B cell (primary cell): ENCODE measurements around the gene TSFM. TPM values are rescaled to one million over a fixed set of nuclear protein-coding genes. Genes with fewer than 3 reads are reported as not detected.

Experiments
- ATAC-seq: fragments of 200-7000 bp; cut with Tn5 transposase; one replicate; pipeline ENCODE4 v1.10.0; 2021; ENCODE audit warnings: low read depth, mild to moderate bottlenecking, moderate number of reproducible peaks, moderate library complexity
- CTCF ChIA-PET: fragments of 350-600 bp; sonication (Branson Sonifier 250); formaldehyde crosslinking; loops from one replicate; lab custom pipeline; 2021; ENCODE audit warnings: antibody characterized with exemption, inconsistent platforms; lab: Charles Lee
- POLR2A ChIA-PET: fragments of 350-600 bp; sonication (Branson Sonifier 250); formaldehyde crosslinking; loops from one replicate; lab custom pipeline; 2021; ENCODE audit warnings: antibody characterized with exemption; lab: Charles Lee
- DNase-seq: peaks from one replicate; pipeline ENCODE4 v3.0.0; 2013
- H2AFZ ChIP-seq: 2 replicates; pipeline ENCODE4 v1.6.1; 2012; ENCODE audit warnings: mild to moderate bottlenecking, low read depth, low read length; ENCODE audit not compliant: insufficient read depth, poor library complexity, severe bottlenecking
- H3K27ac ChIP-seq, 2 donors: 1 replicate in 1 of 2; 2 replicates in 1 of 2; pipeline ENCODE4 v1.5.1; 2012 to 2013; ENCODE audit warnings: low read length in 2 of 2, mild to moderate bottlenecking in 2 of 2, moderate library complexity in 1 of 2
- H3K27me3 ChIP-seq, 4 experiments: fragments of 200-600 bp in 1 of 4; sonication (generic) in 1 of 4; replicated peaks in 1 of 4; 1 replicate in 2 of 4; 2 replicates in 2 of 4; pipeline versions ENCODE4 v1.6.1 to v1.7.0; 2013 to 2016; ENCODE audit warnings: low read length in 3 of 4, mild to moderate bottlenecking in 2 of 4, mixed read lengths in 1 of 4, moderate library complexity in 1 of 4; ENCODE audit not compliant: insufficient read depth in 4 of 4, control insufficient read depth in 3 of 4; ENCODE audit errors: control extremely low read depth in 1 of 4
- H3K36me3 ChIP-seq, 2 experiments: replicated peaks in 1 of 2; 1 replicate in 1 of 2; 2 replicates in 1 of 2; pipeline versions ENCODE4 v1.6.1 to v1.7.1; 2013; ENCODE audit warnings: low read length in 1 of 2; ENCODE audit not compliant: insufficient read depth in 2 of 2, control insufficient read depth in 1 of 2; ENCODE audit errors: control extremely low read depth in 1 of 2, extremely low read depth in 1 of 2
- H3K4me1 ChIP-seq, 2 donors: fragments of 200-600 bp in 1 of 2; sonication (generic) in 1 of 2; 1 replicate in 1 of 2; 2 replicates in 1 of 2; pipeline versions ENCODE4 v1.5.1 to v1.6.1; 2013 to 2017; ENCODE audit warnings: low read length in 2 of 2; ENCODE audit not compliant: control insufficient read depth in 2 of 2, insufficient read depth in 2 of 2
- H3K4me2 ChIP-seq: replicated peaks from 2 replicates; pipeline ENCODE3; 2012; ENCODE audit warnings: mild to moderate bottlenecking, low read depth, low read length; ENCODE audit not compliant: poor library complexity, severe bottlenecking
- H3K4me3 ChIP-seq, 5 experiments: fragments of 200-600 bp in 1 of 5; sonication (generic) in 1 of 5; 1 replicate in 3 of 5; 2 replicates in 2 of 5; pipeline versions ENCODE4 v1.5.1 to v1.7.0; 2011 to 2016; ENCODE audit warnings: low read length in 4 of 5, mild to moderate bottlenecking in 4 of 5, low read depth in 2 of 5, control low read depth in 1 of 5, moderate library complexity in 1 of 5; ENCODE audit not compliant: insufficient read depth in 1 of 5; ENCODE audit errors: control extremely low read depth in 1 of 5, extremely low read depth in 1 of 5
- H3K79me2 ChIP-seq: fragments of 200-600 bp; sonication (generic); one replicate; pipeline ENCODE4 v1.6.0; 2016; ENCODE audit warnings: low read length; ENCODE audit not compliant: control insufficient read depth, insufficient read depth
- H3K9ac ChIP-seq: fragments of 200-600 bp; sonication (generic); 2 replicates; pipeline ENCODE4 v1.6.1; 2017; ENCODE audit warnings: mild to moderate bottlenecking, low read length, moderate library complexity
- H3K9me3 ChIP-seq, 3 donors: one replicate each; pipeline versions ENCODE4 v1.6.1 to v1.7.1; 2013; ENCODE audit warnings: low read length in 2 of 3; ENCODE audit not compliant: control insufficient read depth in 2 of 3, insufficient read depth in 1 of 3; ENCODE audit errors: control extremely low read depth in 1 of 3
- H4K20me1 ChIP-seq: 2 replicates; pipeline ENCODE4 v1.6.0; 2012; ENCODE audit warnings: mild to moderate bottlenecking, low read length; ENCODE audit not compliant: insufficient read depth, control insufficient read depth, poor library complexity, severe bottlenecking
- H3K27ac Mint-ChIP-seq: one replicate; pipeline ENCODE4 v1.8.0; 2021; ENCODE audit warnings: mixed read lengths
- H3K27me3 Mint-ChIP-seq: one replicate; pipeline ENCODE4 v1.8.0; 2021; ENCODE audit warnings: mixed read lengths
- H3K4me1 Mint-ChIP-seq: one replicate; pipeline ENCODE4 v1.8.0; 2021; ENCODE audit warnings: mixed read lengths
- H3K4me3 Mint-ChIP-seq: one replicate; pipeline ENCODE4 v1.8.0; 2021; ENCODE audit warnings: mixed read lengths
- H3K9me3 Mint-ChIP-seq: one replicate; pipeline ENCODE4 v1.8.0; 2022; ENCODE audit warnings: mixed read lengths; ENCODE audit not compliant: insufficient read depth
- CTCF ChIP-seq: fragments of 200-600 bp; IDR thresholded peaks from one replicate; pipeline ENCODE4 v1.8.0; 2022; ENCODE audit warnings: antibody characterized with exemption, mild to moderate bottlenecking
- EZH2 ChIP-seq: IDR thresholded peaks from 2 replicates; pipeline ENCODE4 v1.6.1; 2012; ENCODE audit warnings: borderline replicate concordance, low read depth, mild to moderate bottlenecking, moderate library complexity, low read length; ENCODE audit not compliant: insufficient read depth, poor library complexity, severe bottlenecking
- WGBS: methylation state at CpG from one replicate; pipeline ENCODE4 v1.1.5; 2013; ENCODE audit warnings: missing lambda C conversion rate; ENCODE audit not compliant: insufficient coverage; 5-methylcytosine and 5-hydroxymethylcytosine counted together
- intact Hi-C: fragments of 100-400 bp; cut with micrococcal nuclease; formaldehyde crosslinking; loops from one replicate; pipeline ENCODE4 v1.10.0; 2022
- polyA plus RNA-seq: library from polyadenylated mRNA; depleted of rRNA; stranded (reverse); fragments of >200 nt; gene quantifications from 2 replicates; pipeline ENCODE4 v1.2.3, GENCODE V29; 2012
- total RNA-seq, 2 donors: library from RNA; stranded (reverse); fragments of 120-200 nt in 1 of 2; gene quantifications; 1 replicate in 1 of 2; 2 replicates in 1 of 2; pipeline versions ENCODE4 v1.2.3 to v1.2.4, GENCODE V29; 2013 to 2022

Gene TSFM
- total and polyA plus RNA-seq, 2 donors (not counting 1 experiment from before 2014, with no cell fraction given): 5.6 to 20.9 TPM

- no peak overlapping the region for H3K4me3 Mint-ChIP-seq
- H3K9ac ChIP-seq: no peak overlapping the region
- CTCF ChIA-PET: no interaction called here
Observed at GRCh38 chr12:57769594-57769993, 13.0 kb upstream of the TSFM start.

GRCh38 chr12:57770734-57771133, 11.9 kb upstream of the TSFM start:
- WGBS: 79% methylated on average over 3 of the region's 4 CpGs
- ATAC-seq (no peak), DNase-seq (peak; percentile 8)
- ChIA-PET POLR2A (no interaction called here), CTCF (interaction anchor here (1.0 kb wide), 1 partner anchor 12 kb away, joined by 3 read pairs; the partner anchor contains the start of gene TSFM)
- Histone ChIP-seq H3K4me3 (no peak overlapping the region), H3K27me3 (peaks cover 0 to 21% (median 17%) of the 10 kb centered on the region in 4 experiments), H3K4me2 (peak overlapping the region; percentile 94), H3K4me1 (peaks cover 26 to 35% of the 10 kb centered on the region in 2 donors), H3K27ac (no peak overlapping the region), H3K9ac (no peak overlapping the region), H2AFZ (no peak overlapping the region), H3K79me2 (no peaks in the 10 kb centered on the region), H3K9me3 (peaks cover 0 to 7% (median 0%) of the 10 kb centered on the region in 3 donors), H3K36me3 (no peaks in the 10 kb centered on the region), H4K20me1 (no peaks in the 10 kb centered on the region)
- Mint-ChIP-seq H3K9me3 (no peaks in the 10 kb centered on the region), H3K27ac (no peak overlapping the region), H3K27me3 (peaks cover 8% of the 10 kb centered on the region), H3K4me3 (peak overlapping the region; percentile 66), H3K4me1 (peaks cover 26% of the 10 kb centered on the region)
- intact Hi-C loops: no loop called here
- no peak for TF ChIP-seq EZH2

More at GRCh38 chr12:57769594-57769993, 13.0 kb upstream of the TSFM start:
- peaks cover 7% of the 10 kb centered on the region for H3K79me2 ChIP-seq
- H3K27me3 ChIP-seq: peaks cover 0 to 32% (median 22%) of the 10 kb centered on the region in 4 experiments
- WGBS: 98% methylated on average over 7 of the region's 11 CpGs
- no peak overlapping the region for H3K27ac Mint-ChIP-seq
- no peak overlapping the region for H3K4me3 ChIP-seq
- H3K9me3 ChIP-seq: peaks cover 0 to 13% (median 0%) of the 10 kb centered on the region in 3 donors
- H4K20me1 ChIP-seq: peaks cover 3% of the 10 kb centered on the region
- ATAC-seq (no peak), DNase-seq (peak; percentile 8)
- no peak overlapping the region for H3K4me2 ChIP-seq
- no peaks in the 10 kb centered on the region for H3K9me3 Mint-ChIP-seq
- intact Hi-C loops: no loop called here
- H3K27me3 Mint-ChIP-seq: peaks cover 17% of the 10 kb centered on the region
- POLR2A ChIA-PET: no interaction called here
- no peak overlapping the region for H3K27ac ChIP-seq
- TF ChIP-seq EZH2 (no peak), CTCF (no peak)
- H3K36me3 ChIP-seq: no peaks in the 10 kb centered on the region
- peaks cover 38 to 47% of the 10 kb centered on the region in 2 donors for H3K4me1 ChIP-seq
- no peak overlapping the region for H2AFZ ChIP-seq
- peaks cover 36% of the 10 kb centered on the region for H3K4me1 Mint-ChIP-seq
